Measurements from ENCODE around the gene GSX1.

DNA sequence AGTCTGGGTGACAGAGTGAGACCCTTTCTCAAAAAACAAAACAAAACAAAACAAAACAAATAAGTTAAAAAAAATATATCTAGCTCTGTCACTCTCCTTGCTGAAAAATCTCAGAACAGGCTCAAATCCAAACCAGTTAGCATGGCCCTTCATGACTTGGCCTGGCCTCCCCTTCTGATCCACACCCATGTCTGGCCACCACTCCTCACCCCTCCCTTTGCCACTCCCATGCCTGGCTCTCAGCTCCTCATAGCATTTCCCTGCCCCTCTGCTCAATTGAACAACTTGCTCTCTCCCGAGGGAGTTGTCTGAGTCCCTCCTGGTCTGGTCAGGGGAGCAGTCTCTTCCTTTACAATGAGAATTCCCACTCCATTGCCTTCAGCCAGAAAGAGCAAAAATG lies 4.0 kb upstream of the GSX1 start:
- TF ChIP-seq, protein P1, sequence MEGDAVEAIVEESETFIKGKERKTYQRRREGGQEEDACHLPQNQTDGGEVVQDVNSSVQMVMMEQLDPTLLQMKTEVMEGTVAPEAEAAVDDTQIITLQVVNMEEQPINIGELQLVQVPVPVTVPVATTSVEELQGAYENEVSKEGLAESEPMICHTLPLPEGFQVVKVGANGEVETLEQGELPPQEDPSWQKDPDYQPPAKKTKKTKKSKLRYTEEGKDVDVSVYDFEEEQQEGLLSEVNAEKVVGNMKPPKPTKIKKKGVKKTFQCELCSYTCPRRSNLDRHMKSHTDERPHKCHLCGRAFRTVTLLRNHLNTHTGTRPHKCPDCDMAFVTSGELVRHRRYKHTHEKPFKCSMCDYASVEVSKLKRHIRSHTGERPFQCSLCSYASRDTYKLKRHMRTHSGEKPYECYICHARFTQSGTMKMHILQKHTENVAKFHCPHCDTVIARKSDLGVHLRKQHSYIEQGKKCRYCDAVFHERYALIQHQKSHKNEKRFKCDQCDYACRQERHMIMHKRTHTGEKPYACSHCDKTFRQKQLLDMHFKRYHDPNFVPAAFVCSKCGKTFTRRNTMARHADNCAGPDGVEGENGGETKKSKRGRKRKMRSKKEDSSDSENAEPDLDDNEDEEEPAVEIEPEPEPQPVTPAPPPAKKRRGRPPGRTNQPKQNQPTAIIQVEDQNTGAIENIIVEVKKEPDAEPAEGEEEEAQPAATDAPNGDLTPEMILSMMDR (conservative IDR thresholded peaks at IDR 0.05 in 1 of 2, IDR thresholded peaks at IDR 0.05 in 1 of 2; ENCODE audit: low read depth in 1 of 2, low read length in 2 of 2): no peak
- TF ChIP-seq EZH2 (IDR thresholded peaks at IDR 0.05; ENCODE audit: low read length, missing control alignments): no peak
